NCI-H748 (cell line): ENCODE results near the gene LIPN.

Experiments
- DNase-seq: peaks from one replicate; lab custom pipeline; 2025; ENCODE audit not compliant: unreplicated experiment; lab: John Stamatoyannopoulos, UW

LIPN gene

DNA sequence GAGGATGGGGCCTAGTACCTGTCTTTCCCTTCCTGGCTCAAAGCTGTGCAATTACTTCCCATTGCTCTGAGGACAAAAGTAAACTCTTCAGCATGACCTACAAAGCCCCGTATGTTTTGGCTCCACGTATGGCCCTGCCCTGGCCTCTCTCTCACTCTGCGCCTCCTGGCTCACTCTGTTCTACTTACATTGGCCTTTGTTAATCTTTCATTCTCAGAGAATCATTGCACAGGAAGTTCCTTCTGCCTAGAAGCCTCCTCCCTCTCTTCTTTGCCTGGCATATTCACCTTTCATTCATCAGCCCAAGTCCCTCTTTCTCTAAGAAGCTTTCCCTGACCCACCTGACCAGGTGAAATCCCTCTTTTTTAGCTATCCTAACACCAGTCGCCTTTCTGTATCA, 66.6 kb downstream of the LIPN start:
- no peak for DNase-seq

DNA sequence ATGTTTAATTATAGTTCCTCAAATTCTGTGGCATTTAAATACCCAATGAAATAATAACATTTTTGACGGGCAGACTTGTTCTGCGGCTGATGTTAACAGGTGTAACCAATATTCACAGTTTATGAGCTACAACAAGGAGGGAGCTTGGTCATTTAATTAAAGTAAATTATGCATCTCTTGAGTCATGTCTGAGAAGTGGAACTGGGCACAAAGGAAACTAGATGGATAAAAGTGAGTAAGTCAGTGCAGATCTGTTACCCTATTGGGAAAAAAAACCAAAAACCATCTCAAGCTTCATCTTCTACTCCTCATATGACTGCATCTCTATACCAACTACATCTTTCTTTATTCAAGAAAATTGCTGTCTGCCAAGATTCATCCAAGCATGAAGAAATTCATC, 67.9 kb downstream of the LIPN start:
- DNase-seq, result no peak

- DNase-seq, result no peak
Measured at GRCh38 chr10:88828310-88828709, 68.5 kb downstream of the LIPN start.
